H9 (cell line): ENCODE results near the gene POU6F2. TPM values are rescaled to one million over a fixed set of nuclear protein-coding genes. Genes with fewer than 3 reads are reported as not detected.

Experiments
- DNase-seq: peaks from one replicate; pipeline ENCODE4 v3.0.0-alpha.2; 2017
- H2AFZ ChIP-seq: one replicate; pipeline ENCODE4 v1.6.1; 2013; ENCODE audit warnings: mild to moderate bottlenecking, low read length, control low read depth, moderate library complexity
- H2AK5ac ChIP-seq: 2 replicates; pipeline ENCODE4 v1.6.1; 2013; ENCODE audit warnings: low read length, control low read depth, mixed read lengths; ENCODE audit not compliant: insufficient read length
- H2BK120ac ChIP-seq: one replicate; pipeline ENCODE4 v1.6.1; 2013; ENCODE audit warnings: low read depth, mild to moderate bottlenecking, low read length, control low read depth, inconsistent platforms; ENCODE audit not compliant: poor library complexity, severe bottlenecking
- H2BK12ac ChIP-seq: 2 replicates; pipeline ENCODE4 v1.6.1; 2013; ENCODE audit warnings: low read length, control low read depth, mixed read lengths, low read depth; ENCODE audit not compliant: insufficient read length
- H2BK15ac ChIP-seq: 2 replicates; pipeline ENCODE4 v1.6.1; 2013; ENCODE audit warnings: low read depth, low read length, control low read depth
- H2BK20ac ChIP-seq: one replicate; pipeline ENCODE4 v1.6.1; 2013; ENCODE audit warnings: low read depth, mild to moderate bottlenecking, low read length, control low read depth, inconsistent platforms; ENCODE audit not compliant: poor library complexity, severe bottlenecking
- H2BK5ac ChIP-seq: 2 replicates; pipeline ENCODE4 v1.6.1; 2013; ENCODE audit warnings: low read length, control low read depth, mixed read lengths; ENCODE audit not compliant: insufficient read length
- H3K14ac ChIP-seq: 2 replicates; pipeline ENCODE4 v1.6.1; 2013; ENCODE audit warnings: low read length, control low read depth; ENCODE audit not compliant: insufficient read depth
- H3K18ac ChIP-seq: 2 replicates; pipeline ENCODE4 v1.6.1; 2013; ENCODE audit warnings: low read depth, mild to moderate bottlenecking, mixed read lengths, low read length, control low read depth; ENCODE audit not compliant: insufficient read length
- H3K23ac ChIP-seq: 2 replicates; pipeline ENCODE4 v1.6.1; 2013; ENCODE audit warnings: low read length, control low read depth, mixed read lengths, low read depth; ENCODE audit not compliant: insufficient read length
- H3K23me2 ChIP-seq: 2 replicates; pipeline ENCODE4 v1.6.1; 2013; ENCODE audit warnings: low read depth, mild to moderate bottlenecking, mixed read lengths, low read length, control low read depth; ENCODE audit not compliant: insufficient read length, poor library complexity, severe bottlenecking
- H3K27ac ChIP-seq: 2 replicates; pipeline ENCODE4 v1.5.1; 2013; ENCODE audit warnings: low read length, control low read depth, mixed read lengths, low read depth; ENCODE audit not compliant: insufficient read length
- H3K27me3 ChIP-seq: 2 replicates; pipeline ENCODE4 v1.6.1; 2013; ENCODE audit warnings: low read length, control low read depth, inconsistent platforms; ENCODE audit not compliant: insufficient read depth
- H3K4ac ChIP-seq: 2 replicates; pipeline ENCODE4 v1.6.1; 2013; ENCODE audit warnings: low read depth, mild to moderate bottlenecking, control low read depth, inconsistent platforms, low read length, moderate library complexity
- H3K4me1 ChIP-seq: 2 replicates; pipeline ENCODE4 v1.6.1; 2013; ENCODE audit warnings: low read length, control low read depth, inconsistent platforms; ENCODE audit not compliant: insufficient read depth
- H3K4me2 ChIP-seq: 2 replicates; pipeline ENCODE4 v1.6.1; 2013; ENCODE audit warnings: low read length, control low read depth, mixed read lengths; ENCODE audit not compliant: insufficient read length, insufficient read depth
- H3K56ac ChIP-seq: 2 replicates; pipeline ENCODE4 v1.6.1; 2013; ENCODE audit warnings: low read depth, mild to moderate bottlenecking, mixed read lengths, low read length, control low read depth; ENCODE audit not compliant: insufficient read length
- H3K79me1 ChIP-seq: 2 replicates; pipeline ENCODE4 v1.6.1; 2013; ENCODE audit warnings: low read depth, mild to moderate bottlenecking, moderate library complexity, low read length, control low read depth, inconsistent platforms; ENCODE audit not compliant: insufficient read depth, poor library complexity, severe bottlenecking
- H3K79me2 ChIP-seq: 2 replicates; pipeline ENCODE4 v1.6.1; 2013; ENCODE audit warnings: low read length, control low read depth, inconsistent platforms; ENCODE audit not compliant: insufficient read depth
- H3K9ac ChIP-seq: 2 replicates; pipeline ENCODE4 v1.6.1; 2013; ENCODE audit warnings: low read length, control low read depth, mixed read lengths; ENCODE audit not compliant: insufficient read length; ENCODE audit errors: extremely low read depth
- H3K9me3 ChIP-seq: one replicate; pipeline ENCODE4 v1.6.1; 2013; ENCODE audit warnings: low read depth, low read length, inconsistent platforms; ENCODE audit not compliant: control insufficient read depth
- H3T11ph ChIP-seq: one replicate; pipeline ENCODE4 v1.6.1; 2013; ENCODE audit warnings: mild to moderate bottlenecking, low read length, control low read depth, inconsistent platforms
- H4K20me1 ChIP-seq: one replicate; pipeline ENCODE4 v1.6.1; 2013; ENCODE audit not compliant: control insufficient read depth, insufficient read length, insufficient read depth
- H4K5ac ChIP-seq: 2 replicates; pipeline ENCODE4 v1.6.1; 2013; ENCODE audit warnings: low read depth, mild to moderate bottlenecking, mixed read lengths, low read length, control low read depth; ENCODE audit not compliant: insufficient read length
- H4K8ac ChIP-seq: replicated peaks from 2 replicates; pipeline ENCODE4 v1.6.1; 2013; ENCODE audit warnings: low read length, control low read depth, mixed read lengths, low read depth; ENCODE audit not compliant: insufficient read length
- H4K91ac ChIP-seq: 2 replicates; pipeline ENCODE4 v1.6.1; 2013; ENCODE audit warnings: low read depth, mild to moderate bottlenecking, moderate library complexity, mixed read lengths, low read length, control low read depth; ENCODE audit not compliant: insufficient read length
- H3K27ac Mint-ChIP-seq, 3 experiments: 2 replicates in 2 of 3; 3 replicates in 1 of 3; pipeline ENCODE4 v1.8.0; 2020 to 2021; ENCODE audit warnings: mixed read lengths in 3 of 3, mild to moderate bottlenecking in 1 of 3, moderate library complexity in 1 of 3
- H3K27me3 Mint-ChIP-seq: 2 replicates; pipeline ENCODE4 v1.8.0; 2021; ENCODE audit warnings: low read depth, mild to moderate bottlenecking, moderate library complexity, mixed read lengths
- H3K36me3 Mint-ChIP-seq, 3 experiments: 2 replicates in 2 of 3; 3 replicates in 1 of 3; pipeline ENCODE4 v1.8.0; 2020 to 2021; ENCODE audit warnings: low read depth in 3 of 3, mixed read lengths in 3 of 3; ENCODE audit not compliant: insufficient read depth in 1 of 3
- H3K4me1 Mint-ChIP-seq, 2 experiments: 2 replicates each; pipeline ENCODE4 v1.8.0; 2020; ENCODE audit warnings: mixed read lengths in 2 of 2
- H3K4me3 Mint-ChIP-seq, 2 experiments: 2 replicates in 1 of 2; 3 replicates in 1 of 2; pipeline ENCODE4 v1.8.0; 2020 to 2021; ENCODE audit warnings: mild to moderate bottlenecking in 2 of 2, mixed read lengths in 2 of 2, moderate library complexity in 1 of 2
- H3K9me3 Mint-ChIP-seq, 2 experiments: 2 replicates in 1 of 2; 3 replicates in 1 of 2; pipeline ENCODE4 v1.8.0; 2020; ENCODE audit warnings: mild to moderate bottlenecking in 2 of 2, mixed read lengths in 2 of 2, moderate library complexity in 1 of 2
- WGBS: extraction: QIAGEN DNeasy Blood & Tissue Kit; methylation state at CpG from one replicate; pipeline ENCODE4 v1.1.7; 2013; ENCODE audit warnings: missing lambda C conversion rate, low lambda C conversion rate, mixed read lengths; ENCODE audit not compliant: insufficient read length; ENCODE audit errors: extremely low coverage; 5-methylcytosine and 5-hydroxymethylcytosine counted together
- total RNA-seq: library from RNA; stranded (reverse); gene quantifications from 2 replicates; pipeline ENCODE4 v1.2.1, GENCODE V29; 2021
- TF ChIP-seq, protein P1 (sequence below): fragments of 200-600 bp; sonication (generic); conservative IDR thresholded peaks from 3 replicates; pipeline ENCODE4 v1.8.0; 2021; ENCODE audit warnings: antibody characterized with exemption, mild to moderate bottlenecking

The POU6F2 gene
- total RNA-seq, 1 experiment from 2014 or later = 1.9 TPM

- no peaks in the 10 kb centered on the region for H3K27me3 ChIP-seq
- no peak overlapping the region for H3K14ac ChIP-seq
- H3K9ac ChIP-seq = no peak overlapping the region
- no peak overlapping the region for H2BK5ac ChIP-seq
- H2BK20ac ChIP-seq = no peak overlapping the region
- H2AFZ ChIP-seq = no peak overlapping the region
- Mint-ChIP-seq H3K27me3 (no peaks in the 10 kb centered on the region; the same call in 1 of the 2 replicates), H3K4me3 (no peak overlapping the region), H3K9me3 (no peaks in the 10 kb centered on the region), H3K4me1 (peaks cover 0 to 3% of the 10 kb centered on the region in 2 experiments; a peak in 1 of 4 replicates), H3K36me3 (no peaks in the 10 kb centered on the region), H3K27ac (no peak overlapping the region)
- no CpG with 5 or more reads among the region's 4 CpGs for WGBS
- H3K18ac ChIP-seq = no peak overlapping the region
- TF ChIP-seq, protein P1, sequence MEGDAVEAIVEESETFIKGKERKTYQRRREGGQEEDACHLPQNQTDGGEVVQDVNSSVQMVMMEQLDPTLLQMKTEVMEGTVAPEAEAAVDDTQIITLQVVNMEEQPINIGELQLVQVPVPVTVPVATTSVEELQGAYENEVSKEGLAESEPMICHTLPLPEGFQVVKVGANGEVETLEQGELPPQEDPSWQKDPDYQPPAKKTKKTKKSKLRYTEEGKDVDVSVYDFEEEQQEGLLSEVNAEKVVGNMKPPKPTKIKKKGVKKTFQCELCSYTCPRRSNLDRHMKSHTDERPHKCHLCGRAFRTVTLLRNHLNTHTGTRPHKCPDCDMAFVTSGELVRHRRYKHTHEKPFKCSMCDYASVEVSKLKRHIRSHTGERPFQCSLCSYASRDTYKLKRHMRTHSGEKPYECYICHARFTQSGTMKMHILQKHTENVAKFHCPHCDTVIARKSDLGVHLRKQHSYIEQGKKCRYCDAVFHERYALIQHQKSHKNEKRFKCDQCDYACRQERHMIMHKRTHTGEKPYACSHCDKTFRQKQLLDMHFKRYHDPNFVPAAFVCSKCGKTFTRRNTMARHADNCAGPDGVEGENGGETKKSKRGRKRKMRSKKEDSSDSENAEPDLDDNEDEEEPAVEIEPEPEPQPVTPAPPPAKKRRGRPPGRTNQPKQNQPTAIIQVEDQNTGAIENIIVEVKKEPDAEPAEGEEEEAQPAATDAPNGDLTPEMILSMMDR = no peak
- no peak overlapping the region for H4K5ac ChIP-seq
- H4K91ac ChIP-seq = no peak overlapping the region
- no peak overlapping the region for H2BK15ac ChIP-seq
- no peak overlapping the region for H2BK120ac ChIP-seq
- no peaks in the 10 kb centered on the region for H3K9me3 ChIP-seq
- no peak overlapping the region for H4K8ac ChIP-seq
- no peak overlapping the region for H3K4ac ChIP-seq
- no peak overlapping the region for H2BK12ac ChIP-seq
- H2AK5ac ChIP-seq = no peak overlapping the region
- no peak overlapping the region for H3K56ac ChIP-seq
- no peaks in the 10 kb centered on the region for H4K20me1 ChIP-seq
- no peak overlapping the region for H3K4me2 ChIP-seq
- no peak overlapping the region for H3K23ac ChIP-seq
- H3T11ph ChIP-seq = no peak overlapping the region
- no peak overlapping the region for H3K27ac ChIP-seq
- H3K79me2 ChIP-seq = no peaks in the 10 kb centered on the region
- H3K79me1 ChIP-seq = no peaks in the 10 kb centered on the region
- H3K4me1 ChIP-seq = no peaks in the 10 kb centered on the region
- no peak for DNase-seq
- H3K23me2 ChIP-seq = no peaks in the 10 kb centered on the region
These were observed 531.7 kb downstream of the POU6F2 start for GRCh38 chr7:39509436-39509835.
